ENCODE results near the gene BTF3. TPM values are rescaled to one million over a fixed set of nuclear protein-coding genes. Genes with fewer than 3 reads are reported as not detected.

The BTF3 gene
- total RNA-seq, 4 donors from 2014 or later = 423 to 586 (median 532) TPM

- no peak for TF ChIP-seq EP300 (IDR thresholded peaks at IDR 0.05)
- no peak for TF ChIP-seq CTCF (IDR thresholded peaks at IDR 0.05)
- no peak for TF ChIP-seq POLR2A (IDR thresholded peaks at IDR 0.05)
- ATAC-seq = no peak
- H3K4me1 ChIP-seq = peaks cover 0 to 14% (median 0%) of the 10 kb centered on the region in 3 donors
- H3K36me3 ChIP-seq = no peaks in the 10 kb centered on the region
- no peak overlapping the region for H3K27ac ChIP-seq
- 79% methylated on average over 3 of the region's 3 CpGs for WGBS, 2 donors (ENCODE audit: low coverage in 1 of 2)
- H3K9me3 ChIP-seq = no peaks in the 10 kb centered on the region
- no peak overlapping the region for H3K4me3 ChIP-seq
- H3K27me3 ChIP-seq = no peaks in the 10 kb centered on the region
Observed at GRCh38 chr5:73528248-73528647, 30.0 kb downstream of the BTF3 start.

GRCh38 chr5:73529081-73529480, 30.8 kb downstream of the BTF3 start:
- 100% methylated on average over 1 of the region's 1 CpG for WGBS, 2 donors (ENCODE audit: low coverage in 1 of 2)
- no peak overlapping the region for H3K27ac ChIP-seq
- ATAC-seq = no peak
- no peaks in the 10 kb centered on the region for H3K27me3 ChIP-seq
- H3K36me3 ChIP-seq = no peaks in the 10 kb centered on the region
- TF ChIP-seq CTCF (IDR thresholded peaks at IDR 0.05) = no peak
- no peak for TF ChIP-seq POLR2A (IDR thresholded peaks at IDR 0.05)
- no peak for TF ChIP-seq POLR2AphosphoS5 (IDR thresholded peaks at IDR 0.05)
- no peak for TF ChIP-seq EP300 (IDR thresholded peaks at IDR 0.05)
- H3K4me1 ChIP-seq = peaks cover 0 to 14% (median 0%) of the 10 kb centered on the region in 3 donors
- H3K4me3 ChIP-seq = no peak overlapping the region
- H3K9me3 ChIP-seq = no peaks in the 10 kb centered on the region

- no peak overlapping the region for H3K27ac ChIP-seq
- ATAC-seq = no peak
- WGBS, 2 donors (ENCODE audit: low coverage in 1 of 2) = 83 to 100% methylated on average over 1 of the region's 1 CpG
- no peaks in the 10 kb centered on the region for H3K9me3 ChIP-seq
- H3K4me1 ChIP-seq = no peaks in the 10 kb centered on the region
- no peak for TF ChIP-seq POLR2A (IDR thresholded peaks at IDR 0.05)
- no peak for TF ChIP-seq POLR2AphosphoS5 (IDR thresholded peaks at IDR 0.05)
- no peak for TF ChIP-seq CTCF (IDR thresholded peaks at IDR 0.05)
- no peak for TF ChIP-seq EP300 (IDR thresholded peaks at IDR 0.05)
- H3K27me3 ChIP-seq = no peaks in the 10 kb centered on the region
- no peaks in the 10 kb centered on the region for H3K36me3 ChIP-seq
- H3K4me3 ChIP-seq = no peak overlapping the region
Observed at GRCh38 chr5:73531356-73531755, 33.1 kb downstream of the BTF3 start.

- no peak overlapping the region for H3K27ac ChIP-seq
- no peaks in the 10 kb centered on the region for H3K36me3 ChIP-seq
- no peak for TF ChIP-seq CTCF (IDR thresholded peaks at IDR 0.05)
- H3K9me3 ChIP-seq = no peaks in the 10 kb centered on the region
- H3K4me1 ChIP-seq = no peaks in the 10 kb centered on the region
- no peaks in the 10 kb centered on the region for H3K27me3 ChIP-seq
- 51 to 90% methylated on average over 2 to 4 of the region's 5 CpGs for WGBS, 2 donors (ENCODE audit: low coverage in 1 of 2)
- H3K4me3 ChIP-seq = no peak overlapping the region
- no peak for ATAC-seq
Observed at GRCh38 chr5:73532195-73532594, 34.0 kb downstream of the BTF3 start.

- no peak for ATAC-seq
Observed at GRCh38 chr5:73534011-73534644, 35.9 kb downstream of the BTF3 start.

More at GRCh38 chr5:73534011-73534644, 35.9 kb downstream of the BTF3 start:
- H3K9me3 ChIP-seq = no peaks in the 10 kb centered on the region
- H3K27me3 ChIP-seq = no peaks in the 10 kb centered on the region
- TF ChIP-seq EP300 (IDR thresholded peaks at IDR 0.05) (no peak), POLR2A (IDR thresholded peaks at IDR 0.05) (no peak), CTCF (IDR thresholded peaks at IDR 0.05) (no peak), POLR2AphosphoS5 (IDR thresholded peaks at IDR 0.05) (no peak)
- no peaks in the 10 kb centered on the region for H3K36me3 ChIP-seq
- H3K4me3 ChIP-seq = no peak overlapping the region
- WGBS, 2 donors (ENCODE audit: low coverage in 1 of 2) = 60 to 62% methylated on average over 5 of the region's 5 CpGs
- no peaks in the 10 kb centered on the region for H3K4me1 ChIP-seq
- H3K27ac ChIP-seq = no peak overlapping the region
